COR-L47 (cell line): Measurements from ENCODE around the gene CPED1.
"Not testable (repeated sequence)": the region's sequence is repeated elsewhere in the genome, so short reads cannot be mapped to it uniquely, and the experiment has no call there.

Experiments used
- DNase-seq: peaks from one replicate; lab custom pipeline; 2025; lab: John Stamatoyannopoulos, UW

The CPED1 gene

GRCh38 chr7:121286186-121286585 is 297.7 kb downstream of the CPED1 start:
- no peak for DNase-seq

GRCh38 chr7:121286742-121287734 is 298.5 kb downstream of the CPED1 start:
- no peak for DNase-seq

- DNase-seq, result no peak
Measured at GRCh38 chr7:121288894-121289293, 300.4 kb downstream of the CPED1 start.

GRCh38 chr7:121289930-121290329 is 301.4 kb downstream of the CPED1 start:
- DNase-seq, result not testable (repeated sequence)

GRCh38 chr7:121294448-121294992 is 306.0 kb downstream of the CPED1 start:
- DNase-seq, result no peak

- DNase-seq, result no peak
Measured at GRCh38 chr7:121297843-121298242, 309.3 kb downstream of the CPED1 start.

- DNase-seq, result no peak
Measured at GRCh38 chr7:121298831-121299239, 310.3 kb downstream of the CPED1 start.

GRCh38 chr7:121300685-121301420 is 312.3 kb downstream of the CPED1 start:
- DNase-seq, result no peak

- no peak for DNase-seq
Measured at GRCh38 chr7:121301446-121302213, 313.1 kb downstream of the CPED1 start.

- no peak for DNase-seq
Measured at GRCh38 chr7:121302214-121302745, 313.8 kb downstream of the CPED1 start.

- no peak for DNase-seq
Measured at GRCh38 chr7:121303422-121304101, 315.1 kb downstream of the CPED1 start.

GRCh38 chr7:121304102-121304658 is 315.7 kb downstream of the CPED1 start:
- no peak for DNase-seq

- no peak for DNase-seq
Measured at GRCh38 chr7:121305109-121305508, 316.6 kb downstream of the CPED1 start.

GRCh38 chr7:121306565-121306964 is 318.1 kb downstream of the CPED1 start:
- DNase-seq, result no peak

- DNase-seq, result no peak
Measured at GRCh38 chr7:121307021-121307574, 318.6 kb downstream of the CPED1 start.

- no peak for DNase-seq
Measured at GRCh38 chr7:121313220-121313792, 324.8 kb downstream of the CPED1 start.

- DNase-seq, result peak; percentile 43
Measured at GRCh38 chr7:121313793-121314676, 325.5 kb downstream of the CPED1 start.

- DNase-seq, result not testable (repeated sequence)
Measured at GRCh38 chr7:121315170-121315569, 326.7 kb downstream of the CPED1 start.

- peak; percentile 59 for DNase-seq
Measured at GRCh38 chr7:121322460-121322859, 333.9 kb downstream of the CPED1 start.
